Stomach smooth muscle (tissue), 2 donors: ENCODE measurements around the gene ELP4.

Experiments used
- H3K27ac ChIP-seq: one replicate; pipeline ENCODE4 v1.7.0; 2013; ENCODE audit warnings: mild to moderate bottlenecking, low read length, inconsistent platforms
- H3K27me3 ChIP-seq, 2 donors: one replicate each; pipeline ENCODE4 v1.7.0; 2013; ENCODE audit warnings: low read length in 2 of 2; ENCODE audit not compliant: insufficient read depth in 2 of 2, control insufficient read depth in 1 of 2
- H3K36me3 ChIP-seq, 2 donors: one replicate each; pipeline ENCODE4 v1.7.0; 2013; ENCODE audit warnings: low read length in 2 of 2; ENCODE audit not compliant: control insufficient read depth in 2 of 2, insufficient read depth in 2 of 2
- H3K4me1 ChIP-seq: one replicate; pipeline ENCODE4 v1.7.0; 2013; ENCODE audit warnings: low read length; ENCODE audit not compliant: control insufficient read depth, insufficient read depth
- H3K4me3 ChIP-seq, 2 donors: one replicate each; pipeline ENCODE4 v1.7.0; 2013; ENCODE audit warnings: low read length in 2 of 2
- H3K9ac ChIP-seq, 2 donors: one replicate each; pipeline ENCODE4 v1.7.0; 2013; ENCODE audit warnings: low read length in 2 of 2, mild to moderate bottlenecking in 1 of 2
- H3K9me3 ChIP-seq, 2 donors: one replicate each; pipeline ENCODE4 v1.7.0; 2013; ENCODE audit warnings: low read length in 2 of 2; ENCODE audit not compliant: control insufficient read depth in 2 of 2
- donor health status: healthy.
- donor health status: Pancreatic carcinoma.

The ELP4 gene

DNA sequence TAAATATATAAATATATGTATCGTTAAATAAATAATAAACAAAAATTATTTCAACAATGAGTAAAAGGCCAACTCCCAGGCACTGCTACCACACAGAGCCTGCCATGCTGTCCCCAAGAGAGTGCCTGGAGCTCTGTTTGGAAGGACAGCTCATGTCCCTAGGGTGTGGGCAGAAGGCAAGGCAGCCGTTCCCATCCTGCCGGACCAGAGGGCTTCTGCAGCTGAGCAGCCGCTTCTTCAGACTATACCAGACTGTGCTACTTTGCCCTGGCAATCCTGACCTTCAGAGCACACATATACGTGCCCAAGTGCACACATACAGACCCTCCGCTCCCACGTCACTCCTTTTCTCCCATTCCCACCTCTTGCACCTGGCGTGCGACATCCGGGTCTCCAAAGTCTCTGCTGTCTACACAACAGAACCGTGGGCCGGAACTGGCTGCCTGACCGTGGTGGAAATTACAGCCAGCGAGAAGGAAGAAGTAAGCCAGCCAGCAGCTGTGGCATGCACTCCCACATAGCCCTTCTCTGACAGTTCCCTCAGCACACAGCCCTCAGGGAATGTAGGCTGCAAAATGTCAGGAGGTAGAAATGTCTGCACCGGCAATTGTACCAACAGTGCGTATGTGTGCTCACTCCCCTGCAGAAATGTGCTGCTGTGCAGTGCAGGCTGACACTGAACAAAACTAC lies 277.6 kb downstream of the ELP4 start:
- Histone ChIP-seq H3K4me1 (no peaks in the 10 kb centered on the region), H3K27ac (no peak overlapping the region), H3K9ac (no peak overlapping the region), H3K9me3 (no peaks in the 10 kb centered on the region), H3K27me3 (no peaks in the 10 kb centered on the region), H3K4me3 (no peak overlapping the region), H3K36me3 (no peaks in the 10 kb centered on the region)

GRCh38 chr11:31788085-31788484 lies 278.5 kb downstream of the ELP4 start:
- no peaks in the 10 kb centered on the region for H3K9me3 ChIP-seq
- no peaks in the 10 kb centered on the region for H3K27me3 ChIP-seq
- H3K27ac ChIP-seq, result no peak overlapping the region
- no peaks in the 10 kb centered on the region for H3K4me1 ChIP-seq
- no peaks in the 10 kb centered on the region for H3K36me3 ChIP-seq
- H3K4me3 ChIP-seq, result no peak overlapping the region
- H3K9ac ChIP-seq, result no peak overlapping the region

DNA sequence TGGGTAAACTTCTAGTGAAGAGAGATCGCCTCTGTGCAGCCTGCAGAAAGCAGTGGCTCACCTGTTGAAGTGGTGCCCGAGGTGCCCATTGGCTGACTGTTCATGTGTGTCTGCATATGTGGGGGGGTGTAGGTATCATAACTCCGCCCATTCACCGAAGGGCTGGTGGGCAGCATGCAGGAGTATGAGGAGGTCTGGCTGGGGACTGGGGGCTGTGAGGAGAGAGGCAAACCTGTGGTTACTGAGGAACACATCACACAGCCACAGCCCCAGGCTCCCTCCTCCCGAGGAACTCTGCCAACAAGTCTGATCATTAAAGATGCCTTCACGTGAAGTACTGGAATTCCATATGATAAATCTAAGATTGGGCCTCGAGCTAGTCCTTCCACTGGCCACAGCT lies 281.1 kb downstream of the ELP4 start:
- peaks cover 0 to 2% of the 10 kb centered on the region in 2 donors for H3K27me3 ChIP-seq
- H3K4me3 ChIP-seq, result no peak overlapping the region
- no peak overlapping the region for H3K27ac ChIP-seq
- H3K4me1 ChIP-seq, result no peaks in the 10 kb centered on the region
- no peaks in the 10 kb centered on the region for H3K36me3 ChIP-seq
- H3K9me3 ChIP-seq, result no peaks in the 10 kb centered on the region
- no peak overlapping the region for H3K9ac ChIP-seq

- no peaks in the 10 kb centered on the region for H3K4me1 ChIP-seq
- H3K27ac ChIP-seq, result no peak overlapping the region
- H3K9ac ChIP-seq, result no peak overlapping the region
- no peaks in the 10 kb centered on the region for H3K36me3 ChIP-seq
- no peak overlapping the region for H3K4me3 ChIP-seq
- peaks cover 8 to 13% of the 10 kb centered on the region in 2 donors for H3K27me3 ChIP-seq
- H3K9me3 ChIP-seq, result peaks cover 0 to 4% of the 10 kb centered on the region in 2 donors
These were observed 282.5 kb downstream of the ELP4 start for GRCh38 chr11:31792036-31792435.

DNA sequence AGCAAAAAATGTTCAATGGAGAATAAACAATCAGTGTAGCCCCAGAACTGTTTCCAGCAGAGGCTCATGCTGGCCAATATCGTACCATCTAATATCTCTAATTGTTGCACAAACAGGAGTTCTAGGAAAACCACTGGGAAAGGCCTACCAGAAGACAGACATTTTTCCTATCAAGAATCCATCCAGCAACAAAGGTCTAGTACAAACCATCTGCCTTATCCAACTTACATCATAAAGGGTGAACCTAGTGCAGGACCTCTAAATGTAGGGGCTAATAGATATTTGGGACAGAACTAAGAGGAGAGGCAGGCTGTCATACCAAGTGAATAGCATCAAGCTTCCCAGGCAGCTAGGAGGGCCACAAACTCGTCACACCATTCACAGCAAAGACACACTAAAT lies 282.9 kb downstream of the ELP4 start:
- H3K9me3 ChIP-seq, result peaks cover 0 to 4% of the 10 kb centered on the region in 2 donors
- no peak overlapping the region for H3K9ac ChIP-seq
- no peak overlapping the region for H3K4me3 ChIP-seq
- no peak overlapping the region for H3K27ac ChIP-seq
- peaks cover 12 to 17% of the 10 kb centered on the region in 2 donors for H3K27me3 ChIP-seq
- H3K36me3 ChIP-seq, result no peaks in the 10 kb centered on the region
- H3K4me1 ChIP-seq, result no peaks in the 10 kb centered on the region

DNA sequence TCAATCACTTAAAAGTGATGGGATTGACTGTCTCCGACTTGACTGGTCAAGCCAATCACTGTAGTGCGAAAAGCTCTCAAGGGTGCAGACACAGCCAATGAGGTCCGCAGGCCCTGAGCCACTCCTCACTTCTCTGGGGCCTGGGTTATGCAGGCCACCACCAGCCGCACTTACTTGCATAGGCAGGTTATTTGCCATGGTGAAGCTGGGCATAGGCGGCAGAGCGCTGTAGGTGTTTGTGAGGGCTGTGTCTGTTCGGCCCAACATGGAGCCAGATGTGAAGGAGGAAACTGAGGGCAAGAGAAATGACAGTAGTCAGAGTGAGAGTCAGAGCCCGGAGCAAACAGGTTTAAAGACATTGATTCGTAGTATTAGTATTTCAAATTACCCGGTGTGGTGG lies 283.7 kb downstream of the ELP4 start:
- Histone ChIP-seq H3K27ac (no peak overlapping the region), H3K9ac (no peak overlapping the region), H3K4me1 (peaks cover 4% of the 10 kb centered on the region), H3K36me3 (no peaks in the 10 kb centered on the region), H3K27me3 (peaks cover 19 to 24% of the 10 kb centered on the region in 2 donors), H3K4me3 (no peak overlapping the region), H3K9me3 (peaks cover 0 to 4% of the 10 kb centered on the region in 2 donors)

DNA sequence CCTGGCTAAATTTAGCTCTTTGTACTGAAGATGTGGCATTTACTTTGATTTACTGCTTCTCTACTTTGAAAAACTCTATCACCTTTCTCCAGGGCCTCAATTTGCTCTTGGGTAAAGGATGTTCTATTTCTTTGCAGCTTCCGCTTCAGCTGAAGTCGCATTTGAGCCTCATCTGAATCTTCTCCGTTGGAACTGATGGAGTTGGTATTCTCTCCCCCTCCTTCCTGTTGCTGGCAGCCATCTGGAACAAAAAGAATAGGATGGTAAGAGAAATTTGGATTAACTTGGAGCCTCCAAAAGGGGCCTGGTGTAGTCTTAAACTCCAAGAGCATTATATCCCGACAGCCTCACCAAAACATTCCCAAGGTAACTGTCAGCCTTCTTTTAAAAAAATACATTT lies 285.0 kb downstream of the ELP4 start:
- no peak overlapping the region for H3K27ac ChIP-seq
- peaks cover 31 to 36% of the 10 kb centered on the region in 2 donors for H3K27me3 ChIP-seq
- H3K9me3 ChIP-seq, result peaks cover 0 to 4% of the 10 kb centered on the region in 2 donors
- H3K36me3 ChIP-seq, result no peaks in the 10 kb centered on the region
- no peak overlapping the region for H3K4me3 ChIP-seq
- H3K4me1 ChIP-seq, result peaks cover 16% of the 10 kb centered on the region
- no peak overlapping the region for H3K9ac ChIP-seq

DNA sequence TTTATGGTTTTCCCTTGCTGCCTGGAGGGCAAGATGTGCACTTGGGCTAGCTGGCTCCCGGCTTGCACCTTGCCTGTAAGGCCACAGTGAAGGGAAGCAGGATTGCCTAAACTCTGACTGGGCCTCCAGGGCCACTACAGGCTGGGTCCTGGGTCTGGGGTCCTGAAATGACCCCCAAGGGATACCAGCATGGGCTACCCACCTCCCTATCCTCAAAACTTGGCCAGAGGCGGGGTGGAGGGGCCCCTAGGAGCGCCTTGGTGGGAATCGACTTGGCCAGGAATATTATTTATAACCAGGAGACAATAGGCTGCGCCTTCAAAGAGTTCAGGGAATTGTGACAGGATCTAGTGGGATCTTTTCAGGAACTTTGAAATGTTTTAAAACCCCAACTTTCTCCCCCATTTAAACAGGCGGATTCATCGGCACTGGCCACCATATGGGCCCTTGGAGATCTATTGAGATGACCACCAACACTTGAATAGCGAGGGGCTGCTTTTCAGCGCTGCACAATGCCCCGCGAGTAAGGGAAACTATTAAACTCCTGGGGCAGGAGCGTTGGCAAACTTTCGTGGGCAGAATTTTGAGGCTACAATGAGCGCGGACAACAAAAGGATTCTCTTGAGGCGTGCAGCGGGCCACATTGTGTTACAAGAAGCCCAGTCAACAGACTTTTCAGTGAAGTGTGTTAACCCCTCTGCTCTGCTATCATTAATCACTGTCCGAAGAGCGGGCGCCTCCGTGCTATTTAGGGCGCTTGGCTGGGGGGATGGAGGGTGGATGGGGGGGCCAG lies 286.3 kb downstream of the ELP4 start:
- peaks cover 0 to 4% of the 10 kb centered on the region in 2 donors for H3K9me3 ChIP-seq
- H3K36me3 ChIP-seq, result no peaks in the 10 kb centered on the region
- H3K9ac ChIP-seq, result no peak overlapping the region
- peaks cover 18% of the 10 kb centered on the region for H3K4me1 ChIP-seq
- H3K27ac ChIP-seq, result no peak overlapping the region
- peaks cover 42 to 50% of the 10 kb centered on the region in 2 donors for H3K27me3 ChIP-seq
- no peak overlapping the region for H3K4me3 ChIP-seq

GRCh38 chr11:31796499-31797189 lies 287.1 kb downstream of the ELP4 start:
- Histone ChIP-seq H3K9me3 (peaks cover 4 to 6% of the 10 kb centered on the region in 2 donors), H3K27ac (no peak overlapping the region), H3K27me3 (peaks cover 50 to 57% of the 10 kb centered on the region in 2 donors), H3K36me3 (no peaks in the 10 kb centered on the region), H3K9ac (no peak overlapping the region), H3K4me3 (no peak overlapping the region), H3K4me1 (peaks cover 18% of the 10 kb centered on the region)

DNA sequence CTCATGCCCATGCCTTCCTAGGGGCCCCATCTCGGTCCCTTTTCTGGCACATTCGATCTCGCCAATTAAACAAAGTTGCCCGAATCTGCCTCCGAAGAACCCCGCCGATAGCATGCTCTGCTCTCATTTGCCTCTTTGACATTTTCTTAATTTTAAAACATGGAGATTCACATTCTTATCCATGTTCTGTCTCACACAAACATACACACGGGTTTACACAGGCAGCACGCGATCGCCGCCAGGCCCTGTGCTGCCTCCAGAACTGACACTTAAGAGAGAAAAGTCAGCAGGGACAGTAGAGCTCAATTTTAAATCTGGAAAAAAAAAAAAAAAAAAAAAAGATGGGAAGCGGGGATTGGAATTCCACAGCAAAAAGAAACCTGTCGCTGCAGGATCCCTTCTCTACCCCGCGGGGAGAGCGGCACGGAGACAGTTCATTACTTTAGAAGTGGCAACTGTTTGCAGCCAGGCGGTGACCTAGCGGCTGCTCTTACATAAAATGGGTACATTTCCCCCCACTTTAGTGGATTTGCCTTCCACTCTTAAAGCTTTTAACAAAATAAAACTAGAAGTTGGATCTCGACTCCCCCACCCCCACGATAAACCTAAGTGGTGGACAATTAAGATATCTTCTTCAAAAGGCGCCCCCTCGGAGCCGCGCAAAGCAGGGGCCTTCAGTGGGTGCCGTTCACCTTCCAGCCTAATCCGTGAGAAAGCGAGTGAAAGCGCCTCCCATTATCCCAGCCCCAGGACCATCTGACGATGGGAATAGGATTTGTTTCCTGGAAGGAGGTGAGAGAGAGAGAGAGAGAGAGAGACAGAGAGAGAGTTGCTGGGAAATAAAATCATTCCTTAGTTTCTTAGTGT lies 287.9 kb downstream of the ELP4 start:
- Histone ChIP-seq H3K4me1 (peaks cover 18% of the 10 kb centered on the region), H3K36me3 (no peaks in the 10 kb centered on the region), H3K4me3 (no peak overlapping the region), H3K27me3 (peaks cover 51 to 64% of the 10 kb centered on the region in 2 donors), H3K27ac (no peak overlapping the region), H3K9me3 (peaks cover 4 to 6% of the 10 kb centered on the region in 2 donors), H3K9ac (no peak overlapping the region)
